MM.1S (cell line): ENCODE measurements around the gene ALKBH3.

Experiments
- EZH2 ChIP-seq: fragments of 300-600 bp; sonication (generic); optimal IDR thresholded peaks from 2 replicates; pipeline ENCODE3; 2017; ENCODE audit warnings: low read depth, mild to moderate bottlenecking, antibody characterized with exemption, low read length, mixed read lengths
- TF ChIP-seq, protein P1 (sequence below): fragments of 300-600 bp; sonication (generic); IDR thresholded peaks from 2 replicates; pipeline ENCODE4 v1.5.1; 2016; ENCODE audit warnings: antibody characterized with exemption, low read length, mixed read lengths

DNA sequence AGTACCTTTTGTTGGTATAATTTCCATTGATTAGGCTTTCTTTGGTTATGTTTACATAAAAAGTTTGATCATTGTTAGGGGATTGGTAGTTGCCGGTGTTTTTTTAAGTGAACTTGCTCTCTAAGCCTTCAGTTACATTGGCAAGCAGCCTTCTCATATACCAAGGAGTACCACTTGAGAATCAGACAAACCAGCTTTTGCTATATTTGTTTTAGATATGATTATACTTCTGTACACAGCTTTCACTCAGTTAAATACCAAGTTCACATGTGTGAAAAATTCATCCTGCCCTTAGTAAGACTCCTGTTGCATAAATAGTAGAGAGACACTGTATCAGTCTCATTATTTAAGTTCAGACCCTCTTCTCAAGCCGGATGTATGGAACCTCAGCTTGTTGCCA is 22.4 kb downstream of the ALKBH3 start:
- TF ChIP-seq, protein P1, sequence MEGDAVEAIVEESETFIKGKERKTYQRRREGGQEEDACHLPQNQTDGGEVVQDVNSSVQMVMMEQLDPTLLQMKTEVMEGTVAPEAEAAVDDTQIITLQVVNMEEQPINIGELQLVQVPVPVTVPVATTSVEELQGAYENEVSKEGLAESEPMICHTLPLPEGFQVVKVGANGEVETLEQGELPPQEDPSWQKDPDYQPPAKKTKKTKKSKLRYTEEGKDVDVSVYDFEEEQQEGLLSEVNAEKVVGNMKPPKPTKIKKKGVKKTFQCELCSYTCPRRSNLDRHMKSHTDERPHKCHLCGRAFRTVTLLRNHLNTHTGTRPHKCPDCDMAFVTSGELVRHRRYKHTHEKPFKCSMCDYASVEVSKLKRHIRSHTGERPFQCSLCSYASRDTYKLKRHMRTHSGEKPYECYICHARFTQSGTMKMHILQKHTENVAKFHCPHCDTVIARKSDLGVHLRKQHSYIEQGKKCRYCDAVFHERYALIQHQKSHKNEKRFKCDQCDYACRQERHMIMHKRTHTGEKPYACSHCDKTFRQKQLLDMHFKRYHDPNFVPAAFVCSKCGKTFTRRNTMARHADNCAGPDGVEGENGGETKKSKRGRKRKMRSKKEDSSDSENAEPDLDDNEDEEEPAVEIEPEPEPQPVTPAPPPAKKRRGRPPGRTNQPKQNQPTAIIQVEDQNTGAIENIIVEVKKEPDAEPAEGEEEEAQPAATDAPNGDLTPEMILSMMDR = no peak
- no peak for TF ChIP-seq EZH2
